ENCODE results near the gene URB2.

GRCh38 chr1:229642376-229642775 lies 16.3 kb downstream of the URB2 start:
- no peak for TF ChIP-seq SIN3A (IDR thresholded peaks at IDR 0.05; ENCODE audit: low read depth)
- no peak for TF ChIP-seq EGR1 (IDR thresholded peaks at IDR 0.05; ENCODE audit: low read depth)
- no peak for TF ChIP-seq POLR2A (IDR thresholded peaks at IDR 0.05; ENCODE audit: borderline replicate concordance, extremely low read depth, insufficient read depth, insufficient read length)
- TF ChIP-seq CTCF (IDR thresholded peaks at IDR 0.05 in 2 of 3, conservative IDR thresholded peaks at IDR 0.05 in 1 of 3; ENCODE audit: borderline replicate concordance in 1 of 3, insufficient read depth in 1 of 3, low read depth in 2 of 3, low read length in 2 of 3), result no peak
- no peak for TF ChIP-seq MAX (IDR thresholded peaks at IDR 0.05)
- no peak for TF ChIP-seq YY1 (IDR thresholded peaks at IDR 0.05; ENCODE audit: extremely low read depth, insufficient replicate concordance, low read depth, low read length)
- TF ChIP-seq CEBPB (IDR thresholded peaks at IDR 0.05; ENCODE audit: low read depth), result no peak
- TF ChIP-seq SRF (IDR thresholded peaks at IDR 0.05; ENCODE audit: low read depth), result no peak
- TF ChIP-seq POLR2AphosphoS5 (IDR thresholded peaks at IDR 0.05; ENCODE audit: low read depth, low read length), result no peak
